Spleen (tissue), 11 donors: ENCODE data around the gene CHRM4. TPM values are rescaled to one million over a fixed set of nuclear protein-coding genes. Genes with fewer than 3 reads are reported as not detected.

ENCODE experiments used
- DNase-seq: peaks from one replicate; pipeline ENCODE4 v3.0.0-alpha.2; 2020
- H3K27ac ChIP-seq, 8 donors: fragments of 200-600 bp; sonication (generic) in 7 of 8; 1 replicate in 4 of 8; 2 replicates in 4 of 8; pipeline versions ENCODE4 v1.5.0 to v1.8.0; 2016 to 2021; ENCODE audit warnings: inconsistent platforms in 4 of 8, mild to moderate bottlenecking in 4 of 8, moderate library complexity in 1 of 8
- H3K27me3 ChIP-seq, 7 donors: fragments of 200-600 bp; sonication (generic) in 6 of 7; replicated peaks in 1 of 7; 1 replicate in 4 of 7; 2 replicates in 3 of 7; pipeline versions ENCODE4 v1.5.0 to v1.8.0; 2016 to 2021; ENCODE audit warnings: inconsistent platforms in 3 of 7, mild to moderate bottlenecking in 1 of 7
- H3K36me3 ChIP-seq, 6 donors: fragments of 200-600 bp; sonication (generic) in 5 of 6; 1 replicate in 4 of 6; 2 replicates in 2 of 6; pipeline versions ENCODE4 v1.5.0 to v1.8.0; 2016 to 2021; ENCODE audit warnings: inconsistent platforms in 2 of 6
- H3K4me1 ChIP-seq, 6 donors: fragments of 200-600 bp; sonication (generic) in 5 of 6; 1 replicate in 3 of 6; 2 replicates in 3 of 6; pipeline versions ENCODE4 v1.5.0 to v1.8.0; 2016 to 2021; ENCODE audit warnings: inconsistent platforms in 3 of 6
- H3K4me3 ChIP-seq, 8 donors: fragments of 200-600 bp; sonication (generic) in 7 of 8; 1 replicate in 4 of 8; 2 replicates in 4 of 8; pipeline versions ENCODE4 v1.5.0 to v1.8.0; 2016 to 2021; ENCODE audit warnings: inconsistent platforms in 4 of 8, mild to moderate bottlenecking in 4 of 8, moderate library complexity in 2 of 8
- H3K9me3 ChIP-seq, 8 donors: fragments of 200-600 bp; sonication (generic) in 7 of 8; 1 replicate in 4 of 8; 2 replicates in 4 of 8; pipeline versions ENCODE4 v1.5.0 to v1.8.0; 2016 to 2021; ENCODE audit warnings: inconsistent platforms in 4 of 8
- CTCF ChIP-seq, 11 experiments: fragments of 200-600 bp in 7 of 11; fragments of 450-650 bp in 4 of 11; sonication (generic) in 4 of 11; IDR thresholded peaks in 8 of 11; conservative IDR thresholded peaks in 3 of 11; 1 replicate in 7 of 11; 2 replicates in 4 of 11; pipeline versions ENCODE4 v1.4.0 to v1.8.0; 2016 to 2021; ENCODE audit warnings: antibody characterized with exemption in 11 of 11, inconsistent platforms in 4 of 11, mild to moderate bottlenecking in 1 of 11
- POLR2A ChIP-seq, 3 donors: fragments of 450-650 bp; IDR thresholded peaks; one replicate each; pipeline ENCODE4 v1.5.1; 2017; ENCODE audit warnings: antibody characterized with exemption in 3 of 3, mild to moderate bottlenecking in 1 of 3
- POLR2AphosphoS5 ChIP-seq, 3 donors: sonication (generic); formaldehyde crosslinking; IDR thresholded peaks; one replicate each; pipeline ENCODE4 v1.5.1; 2017; ENCODE audit warnings: antibody characterized with exemption in 3 of 3
- WGBS, 5 donors: extraction: QIAGEN DNeasy Blood & Tissue Kit in 3 of 5; methylation state at CpG; one replicate each; pipeline versions ENCODE4 v1.1.5 to v1.1.7; 2013 to 2018; 5-methylcytosine and 5-hydroxymethylcytosine counted together
- intact Hi-C: fragments of 100-400 bp; cut with DNase I; formaldehyde crosslinking; loops from one replicate; pipeline ENCODE4 v1.15.0; 2023; ENCODE audit warnings: low total_unique reads
- polyA plus RNA-seq, 3 donors: library from polyadenylated mRNA; stranded (reverse); fragments of 200-250 nt; gene quantifications; one replicate each; pipeline ENCODE4 v1.2.1, GENCODE V29; 2013
- total RNA-seq, 7 donors: library from RNA; depleted of rRNA in 3 of 7; stranded (reverse); fragments of >200 nt in 3 of 7; fragmentation: NEBNext Ultra II Directional in 4 of 7; extraction: Animal tissue kit (Norgen Biotek cat#: 25700) in 4 of 7; gene quantifications; one replicate each; pipeline versions ENCODE4 v1.1.0 to v1.2.1, GENCODE V29; 2016 to 2021
- donor health status: healthy with polysubstance abuse.
- donor health status: DM: no; HTN: no; CAD: no; lungs with moderate emphysema.
- donor health status: DM: no; HTN: no; CAD: no.
- donor health status: Bipolar disorder and iron deficiency.
- donor health status: healthy.
- donor health status: DM: no; HTN: no; CAD: no.
- donor health status: DM: yes; HTN: yes; CAD: no.

The CHRM4 gene
- total and polyA plus RNA-seq, 10 donors: 0.06 to 34.1 (median 3.3) TPM

GRCh38 chr11:46342239-46342638 lies 49.3 kb downstream of the CHRM4 start:
- intact Hi-C loops: no loop called here
- DNase-seq: no peak
- WGBS, 5 donors: 12 to 22% (median 15%) methylated on average over 5 of the region's 5 CpGs
- Histone ChIP-seq H3K4me3 (no peak overlapping the region), H3K9me3 (no peaks in the 10 kb centered on the region), H3K4me1 (peaks cover 30 to 92% (median 61%) of the 10 kb centered on the region in 6 donors), H3K27me3 (peaks cover 0 to 16% (median 0%) of the 10 kb centered on the region in 7 donors), H3K36me3 (no peaks in the 10 kb centered on the region), H3K27ac (peak overlapping the region in 5 of 8 donors; percentile 13 to 68 (median 46))
- TF ChIP-seq CTCF (IDR thresholded peaks at IDR 0.05 in 8 of 11, conservative IDR thresholded peaks at IDR 0.05 in 3 of 11): no peak
- TF ChIP-seq POLR2A (IDR thresholded peaks at IDR 0.05): no peak
- TF ChIP-seq POLR2AphosphoS5 (IDR thresholded peaks at IDR 0.05): peak in 1 of 3 donors; percentile 37

- Histone ChIP-seq H3K36me3 (no peaks in the 10 kb centered on the region), H3K4me1 (peaks cover 24 to 94% (median 59%) of the 10 kb centered on the region in 6 donors), H3K27ac (peak overlapping the region in 3 of 8 donors; percentile 46 to 68 (median 47)), H3K9me3 (no peaks in the 10 kb centered on the region), H3K4me3 (no peak overlapping the region), H3K27me3 (peaks cover 0 to 22% (median 0%) of the 10 kb centered on the region in 7 donors)
- 91 to 97% (median 93%) methylated on average over 3 of the region's 3 CpGs for WGBS, 5 donors
- DNase-seq: no peak
- TF ChIP-seq POLR2A (IDR thresholded peaks at IDR 0.05) (no peak), POLR2AphosphoS5 (IDR thresholded peaks at IDR 0.05) (no peak), CTCF (IDR thresholded peaks at IDR 0.05 in 8 of 11, conservative IDR thresholded peaks at IDR 0.05 in 3 of 11) (no peak)
- intact Hi-C loops: no loop called here
Measured at GRCh38 chr11:46341454-46341853, 50.1 kb downstream of the CHRM4 start.

- Histone ChIP-seq H3K36me3 (no peaks in the 10 kb centered on the region), H3K4me3 (no peak overlapping the region), H3K27ac (peak overlapping the region in 2 of 8 donors; percentile 29 to 36), H3K27me3 (peaks cover 0 to 35% (median 0%) of the 10 kb centered on the region in 7 donors), H3K4me1 (peaks cover 14 to 90% (median 43%) of the 10 kb centered on the region in 6 donors), H3K9me3 (no peaks in the 10 kb centered on the region)
- no peak for DNase-seq
- intact Hi-C loops: no loop called here
- TF ChIP-seq POLR2AphosphoS5 (IDR thresholded peaks at IDR 0.05) (no peak), POLR2A (IDR thresholded peaks at IDR 0.05) (no peak), CTCF (IDR thresholded peaks at IDR 0.05 in 8 of 11, conservative IDR thresholded peaks at IDR 0.05 in 3 of 11) (no peak)
- WGBS, 5 donors: 72 to 93% (median 79%) methylated on average over 2 of the region's 2 CpGs
Measured at GRCh38 chr11:46339816-46340215, 51.8 kb downstream of the CHRM4 start.

GRCh38 chr11:46338988-46339666 lies 52.4 kb downstream of the CHRM4 start:
- intact Hi-C loops: no loop called here
- WGBS, 5 donors: 26 to 44% (median 33%) methylated on average over 13 to 16 of the region's 16 CpGs
- peaks cover 14 to 90% (median 42%) of the 10 kb centered on the region in 6 donors for H3K4me1 ChIP-seq
- peak overlapping the region in 4 of 8 donors; percentile 11 to 48 (median 16) for H3K4me3 ChIP-seq
- H3K27ac ChIP-seq: peak overlapping the region in 4 of 8 donors; percentile 29 to 38 (median 34)
- H3K27me3 ChIP-seq: peaks cover 0 to 42% (median 6%) of the 10 kb centered on the region in 7 donors
- DNase-seq: no peak
- H3K36me3 ChIP-seq: no peaks in the 10 kb centered on the region
- TF ChIP-seq POLR2A (IDR thresholded peaks at IDR 0.05) (no peak), POLR2AphosphoS5 (IDR thresholded peaks at IDR 0.05) (no peak), CTCF (IDR thresholded peaks at IDR 0.05 in 8 of 11, conservative IDR thresholded peaks at IDR 0.05 in 3 of 11) (no peak)
- no peaks in the 10 kb centered on the region for H3K9me3 ChIP-seq
